Neural progenitor cell (in vitro differentiated cells): ENCODE measurements around the gene SOS2.

Experiments used
- CTCF ChIP-seq: fragments of 200-600 bp; sonication (generic); IDR thresholded peaks from 2 replicates; pipeline ENCODE4 v1.5.1; 2017; ENCODE audit warnings: antibody characterized with exemption, mild to moderate bottlenecking
- EZH2 ChIP-seq: fragments of 200-600 bp; sonication (generic); IDR thresholded peaks from 2 replicates; pipeline ENCODE4 v1.6.1; 2017; ENCODE audit warnings: antibody characterized with exemption, mild to moderate bottlenecking, moderate library complexity
- EZH2phosphoT487 ChIP-seq: fragments of 200-600 bp; sonication (generic); IDR thresholded peaks from 2 replicates; pipeline ENCODE4 v1.6.1; 2017; ENCODE audit warnings: antibody characterized with exemption

DNA sequence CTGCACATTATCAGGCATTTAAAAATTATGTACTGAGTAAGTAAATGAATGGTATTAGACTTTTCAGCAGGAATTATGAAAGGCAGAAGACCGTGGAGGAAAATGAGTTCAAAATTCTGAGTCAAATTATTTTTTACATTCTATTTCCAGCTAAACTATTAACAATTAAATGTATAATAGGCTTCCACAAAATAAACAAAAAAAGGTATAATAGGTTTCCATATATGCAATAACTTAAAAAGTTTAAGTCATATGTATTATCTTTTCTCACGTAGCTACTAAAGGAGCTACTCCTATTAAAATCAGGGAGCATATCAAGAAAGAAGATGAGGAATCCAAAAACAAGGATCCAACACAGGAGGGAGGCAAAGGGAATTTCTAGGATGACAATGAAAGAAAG lies 103.6 kb downstream of the SOS2 start:
- TF ChIP-seq CTCF (no peak), EZH2 (no peak), EZH2phosphoT487 (no peak)
